Measurements from ENCODE around the gene CAPN13.

The CAPN13 gene

GRCh38 chr2:30769891-30770462 lies 37.3 kb downstream of the CAPN13 start:
- ATAC-seq (ENCODE audit: low read depth) (no peak), DNase-seq (ENCODE audit: low spot score) (no peak)
- H3K9me3 ChIP-seq (ENCODE audit: severe bottlenecking): no peaks in the 10 kb centered on the region
- H3K27me3 ChIP-seq (ENCODE audit: insufficient read depth, poor library complexity, severe bottlenecking): peaks cover 16% of the 10 kb centered on the region
- H3K27ac ChIP-seq (ENCODE audit: poor library complexity, severe bottlenecking): no peak overlapping the region
- no peaks in the 10 kb centered on the region for H3K4me1 ChIP-seq (ENCODE audit: insufficient read depth, poor library complexity, severe bottlenecking)
- no peak for TF ChIP-seq CTCF (IDR thresholded peaks at IDR 0.05; ENCODE audit: poor library complexity, severe bottlenecking)
- H3K36me3 ChIP-seq (ENCODE audit: low read depth): no peaks in the 10 kb centered on the region
- H3K4me3 ChIP-seq (ENCODE audit: severe bottlenecking): no peak overlapping the region

- Histone ChIP-seq H3K27me3 (ENCODE audit: insufficient read depth, poor library complexity, severe bottlenecking) (peaks cover 10% of the 10 kb centered on the region), H3K9me3 (ENCODE audit: severe bottlenecking) (no peaks in the 10 kb centered on the region), H3K4me1 (ENCODE audit: insufficient read depth, poor library complexity, severe bottlenecking) (no peaks in the 10 kb centered on the region), H3K27ac (ENCODE audit: poor library complexity, severe bottlenecking) (no peak overlapping the region), H3K4me3 (ENCODE audit: severe bottlenecking) (no peak overlapping the region), H3K36me3 (ENCODE audit: low read depth) (no peaks in the 10 kb centered on the region)
- no peak for DNase-seq (ENCODE audit: low spot score)
- no peak for TF ChIP-seq CTCF (IDR thresholded peaks at IDR 0.05; ENCODE audit: poor library complexity, severe bottlenecking)
- no peak for ATAC-seq (ENCODE audit: low read depth)
Observed at GRCh38 chr2:30769481-30769780, 37.8 kb downstream of the CAPN13 start.

GRCh38 chr2:30768708-30769480 lies 38.4 kb downstream of the CAPN13 start:
- ATAC-seq (ENCODE audit: low read depth) (no peak), DNase-seq (ENCODE audit: low spot score) (no peak)
- H3K4me3 ChIP-seq (ENCODE audit: severe bottlenecking): no peak overlapping the region
- no peaks in the 10 kb centered on the region for H3K4me1 ChIP-seq (ENCODE audit: insufficient read depth, poor library complexity, severe bottlenecking)
- H3K27ac ChIP-seq (ENCODE audit: poor library complexity, severe bottlenecking): no peak overlapping the region
- TF ChIP-seq CTCF (IDR thresholded peaks at IDR 0.05; ENCODE audit: poor library complexity, severe bottlenecking): no peak
- peaks cover 5% of the 10 kb centered on the region for H3K27me3 ChIP-seq (ENCODE audit: insufficient read depth, poor library complexity, severe bottlenecking)
- H3K9me3 ChIP-seq (ENCODE audit: severe bottlenecking): no peaks in the 10 kb centered on the region
- no peaks in the 10 kb centered on the region for H3K36me3 ChIP-seq (ENCODE audit: low read depth)

GRCh38 chr2:30768036-30768686 lies 39.1 kb downstream of the CAPN13 start:
- Histone ChIP-seq H3K4me1 (ENCODE audit: insufficient read depth, poor library complexity, severe bottlenecking) (no peaks in the 10 kb centered on the region), H3K9me3 (ENCODE audit: severe bottlenecking) (no peaks in the 10 kb centered on the region), H3K27me3 (ENCODE audit: insufficient read depth, poor library complexity, severe bottlenecking) (no peaks in the 10 kb centered on the region), H3K4me3 (ENCODE audit: severe bottlenecking) (no peak overlapping the region), H3K36me3 (ENCODE audit: low read depth) (no peaks in the 10 kb centered on the region), H3K27ac (ENCODE audit: poor library complexity, severe bottlenecking) (no peak overlapping the region)
- DNase-seq (ENCODE audit: low spot score) (no peak), ATAC-seq (ENCODE audit: low read depth) (no peak)
- no peak for TF ChIP-seq CTCF (IDR thresholded peaks at IDR 0.05; ENCODE audit: poor library complexity, severe bottlenecking)

- Histone ChIP-seq H3K27me3 (ENCODE audit: insufficient read depth, poor library complexity, severe bottlenecking) (no peaks in the 10 kb centered on the region), H3K9me3 (ENCODE audit: severe bottlenecking) (no peaks in the 10 kb centered on the region), H3K27ac (ENCODE audit: poor library complexity, severe bottlenecking) (no peak overlapping the region), H3K4me1 (ENCODE audit: insufficient read depth, poor library complexity, severe bottlenecking) (no peaks in the 10 kb centered on the region), H3K4me3 (ENCODE audit: severe bottlenecking) (no peak overlapping the region), H3K36me3 (ENCODE audit: low read depth) (no peaks in the 10 kb centered on the region)
- TF ChIP-seq CTCF (IDR thresholded peaks at IDR 0.05; ENCODE audit: poor library complexity, severe bottlenecking): no peak
- ATAC-seq (ENCODE audit: low read depth) (no peak), DNase-seq (ENCODE audit: low spot score) (no peak)
Observed at GRCh38 chr2:30766666-30767065, 40.6 kb downstream of the CAPN13 start.
